Measurements from ENCODE around the gene ADGRV1.

The ADGRV1 gene

GRCh38 chr5:90640484-90641059 is 82.0 kb downstream of the ADGRV1 start:
- Histone ChIP-seq H3K9me3 (ENCODE audit: control insufficient read depth, insufficient read depth, low read length) (no peaks in the 10 kb centered on the region), H3K4me1 (ENCODE audit: control insufficient read depth, low read length) (no peaks in the 10 kb centered on the region), H3K4me3 (ENCODE audit: low read length) (no peak overlapping the region), H3K36me3 (ENCODE audit: control insufficient read depth, low read length) (no peaks in the 10 kb centered on the region), H3K4me2 (ENCODE audit: low read length) (no peak overlapping the region), H3K79me2 (ENCODE audit: control insufficient read depth, low read length) (no peaks in the 10 kb centered on the region), H3K9me2 (replicated peaks; ENCODE audit: control insufficient read depth, low read length) (no peaks in the 10 kb centered on the region), H3K27me3 (ENCODE audit: control insufficient read depth, low read length) (no peaks in the 10 kb centered on the region), H3K27ac (ENCODE audit: low read depth, low read length) (no peak overlapping the region), H3F3A (ENCODE audit: control insufficient read depth, insufficient read depth) (no peaks in the 10 kb centered on the region), H4K20me1 (ENCODE audit: control insufficient read depth, insufficient read depth, low read depth, low read length) (no peaks in the 10 kb centered on the region)
- no peak for TF ChIP-seq CTCF (IDR thresholded peaks at IDR 0.05; ENCODE audit: low read depth, low read length, poor library complexity, severe bottlenecking)
- no peak for TF ChIP-seq EZH2phosphoT487 (IDR thresholded peaks at IDR 0.05; ENCODE audit: borderline replicate concordance, low read length)

GRCh38 chr5:90641528-90641927 is 82.9 kb downstream of the ADGRV1 start:
- no peaks in the 10 kb centered on the region for H3K79me2 ChIP-seq (ENCODE audit: control insufficient read depth, low read length)
- no peaks in the 10 kb centered on the region for H3K4me1 ChIP-seq (ENCODE audit: control insufficient read depth, low read length)
- H3F3A ChIP-seq (ENCODE audit: control insufficient read depth, insufficient read depth): no peaks in the 10 kb centered on the region
- no peak overlapping the region for H3K4me3 ChIP-seq (ENCODE audit: low read length)
- no peak overlapping the region for H3K4me2 ChIP-seq (ENCODE audit: low read length)
- no peaks in the 10 kb centered on the region for H3K27me3 ChIP-seq (ENCODE audit: control insufficient read depth, low read length)
- H4K20me1 ChIP-seq (ENCODE audit: control insufficient read depth, insufficient read depth, low read depth, low read length): no peaks in the 10 kb centered on the region
- H3K9me2 ChIP-seq (replicated peaks; ENCODE audit: control insufficient read depth, low read length): no peaks in the 10 kb centered on the region
- H3K36me3 ChIP-seq (ENCODE audit: control insufficient read depth, low read length): no peaks in the 10 kb centered on the region
- TF ChIP-seq CTCF (IDR thresholded peaks at IDR 0.05; ENCODE audit: low read depth, low read length, poor library complexity, severe bottlenecking) (no peak), EZH2phosphoT487 (IDR thresholded peaks at IDR 0.05; ENCODE audit: borderline replicate concordance, low read length) (no peak)
- no peak overlapping the region for H3K27ac ChIP-seq (ENCODE audit: low read depth, low read length)
- H3K9me3 ChIP-seq (ENCODE audit: control insufficient read depth, insufficient read depth, low read length): no peaks in the 10 kb centered on the region

- Histone ChIP-seq H3K4me3 (ENCODE audit: low read length) (no peak overlapping the region), H3K27me3 (ENCODE audit: control insufficient read depth, low read length) (no peaks in the 10 kb centered on the region), H3K4me2 (ENCODE audit: low read length) (no peak overlapping the region), H3K79me2 (ENCODE audit: control insufficient read depth, low read length) (no peaks in the 10 kb centered on the region), H4K20me1 (ENCODE audit: control insufficient read depth, insufficient read depth, low read depth, low read length) (no peaks in the 10 kb centered on the region), H3K36me3 (ENCODE audit: control insufficient read depth, low read length) (no peaks in the 10 kb centered on the region), H3K9me2 (replicated peaks; ENCODE audit: control insufficient read depth, low read length) (no peaks in the 10 kb centered on the region), H3K4me1 (ENCODE audit: control insufficient read depth, low read length) (no peaks in the 10 kb centered on the region), H3F3A (ENCODE audit: control insufficient read depth, insufficient read depth) (no peaks in the 10 kb centered on the region), H3K9me3 (ENCODE audit: control insufficient read depth, insufficient read depth, low read length) (no peaks in the 10 kb centered on the region), H3K27ac (ENCODE audit: low read depth, low read length) (no peak overlapping the region)
- TF ChIP-seq CTCF (IDR thresholded peaks at IDR 0.05; ENCODE audit: low read depth, low read length, poor library complexity, severe bottlenecking) (no peak), EZH2phosphoT487 (IDR thresholded peaks at IDR 0.05; ENCODE audit: borderline replicate concordance, low read length) (no peak)
Observed at GRCh38 chr5:90642706-90643229, 84.2 kb downstream of the ADGRV1 start.

Data from DOHH2 (cell line).